ENCODE data around the gene KRT83.

Gene KRT83

DNA sequence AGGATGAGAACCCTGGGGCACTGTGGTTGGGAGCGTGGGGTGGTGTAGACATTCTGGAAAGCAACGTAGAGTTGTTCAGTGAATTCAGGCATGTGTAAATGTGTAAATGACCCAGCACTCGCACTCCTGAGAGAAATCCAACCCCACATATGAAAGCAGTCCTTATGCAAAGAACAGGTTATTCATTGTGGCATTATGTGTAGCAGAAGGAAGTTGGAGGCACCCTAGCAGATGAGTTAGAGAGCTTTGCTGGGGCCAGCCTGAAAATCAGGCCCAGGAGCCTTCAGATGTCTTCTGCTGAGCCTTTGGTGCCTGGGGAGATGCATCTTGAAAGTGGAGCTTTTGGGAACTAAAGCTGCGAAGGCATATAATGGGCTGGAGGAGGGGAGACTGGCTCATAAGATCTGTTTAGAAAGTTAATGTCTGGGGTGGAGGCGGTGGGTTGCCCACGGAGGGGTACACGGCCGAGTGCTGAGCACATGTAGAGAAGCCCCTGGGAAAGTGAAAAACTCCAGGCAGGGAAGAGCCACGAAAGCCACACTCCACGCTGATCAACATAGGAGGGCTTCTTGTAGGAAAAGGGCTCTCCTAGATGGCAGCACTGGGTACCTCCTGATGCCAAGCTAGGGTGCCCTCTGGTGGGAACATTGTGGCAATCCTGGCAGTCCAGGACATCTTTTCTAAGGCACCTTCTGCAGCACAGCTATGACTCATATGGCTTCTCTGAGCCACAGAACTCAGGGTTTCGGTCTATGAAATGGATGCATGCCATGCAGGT is 6.0 kb upstream of the KRT83 start:
- Mint-ChIP-seq H3K9me3 (no peaks in the 10 kb centered on the region), H3K4me3 (no peak overlapping the region), H3K4me1 (no peaks in the 10 kb centered on the region), H3K27me3 (ENCODE audit: low read depth, poor library complexity) (peaks cover 16% of the 10 kb centered on the region), H3K27ac (no peak overlapping the region), H3K36me3 (ENCODE audit: low read depth) (no peaks in the 10 kb centered on the region)
- TF ChIP-seq CTCF (IDR thresholded peaks at IDR 0.05) = peak; percentile 57
- peak; percentile 60 for DNase-seq

- Mint-ChIP-seq H3K27me3 (ENCODE audit: low read depth, poor library complexity) (peaks cover 19% of the 10 kb centered on the region), H3K36me3 (ENCODE audit: low read depth) (no peaks in the 10 kb centered on the region), H3K9me3 (no peaks in the 10 kb centered on the region), H3K27ac (no peak overlapping the region), H3K4me1 (no peaks in the 10 kb centered on the region), H3K4me3 (no peak overlapping the region)
- no peak for TF ChIP-seq CTCF (IDR thresholded peaks at IDR 0.05)
- DNase-seq = no peak
Measured at GRCh38 chr12:52324153-52324444, 2.9 kb upstream of the KRT83 start.

DNA sequence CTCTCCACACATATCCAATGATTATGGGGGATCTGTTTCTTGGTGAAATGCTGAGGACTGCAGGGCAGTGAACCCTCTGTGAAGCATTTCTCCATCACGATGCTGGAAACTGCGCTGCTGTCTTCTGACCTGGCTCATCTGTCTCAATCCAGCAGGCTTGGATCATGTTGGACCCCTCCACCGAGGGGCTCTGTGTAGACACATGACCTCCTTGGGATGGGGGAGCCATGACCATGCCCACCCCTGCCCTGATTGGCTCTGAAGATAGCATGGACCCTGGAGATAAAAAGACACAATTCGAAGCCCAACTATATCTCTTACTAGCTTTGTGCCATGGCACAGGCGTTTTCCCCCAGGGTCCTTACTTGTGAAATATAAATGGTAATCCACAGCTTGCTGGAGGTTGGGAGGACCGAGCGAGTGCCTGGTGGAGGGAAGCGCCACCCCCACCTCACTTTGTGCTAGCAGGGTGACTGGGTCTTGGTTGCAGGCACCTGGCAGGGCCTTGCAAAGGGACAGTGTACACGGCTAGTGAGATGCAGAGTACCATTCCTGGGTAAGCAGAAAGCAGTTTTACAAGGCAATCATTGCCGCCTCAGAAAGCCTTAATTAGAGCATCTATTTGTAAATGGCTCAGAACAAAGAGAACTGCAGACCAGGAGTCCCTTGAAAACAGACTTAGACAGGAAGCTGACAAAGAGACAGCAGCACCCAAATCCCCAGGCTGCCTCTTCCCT is 2.4 kb upstream of the KRT83 start:
- no peak for TF ChIP-seq CTCF (IDR thresholded peaks at IDR 0.05)
- Mint-ChIP-seq H3K4me3 (no peak overlapping the region), H3K36me3 (ENCODE audit: low read depth) (no peaks in the 10 kb centered on the region), H3K4me1 (no peaks in the 10 kb centered on the region), H3K9me3 (no peaks in the 10 kb centered on the region), H3K27me3 (ENCODE audit: low read depth, poor library complexity) (peaks cover 15% of the 10 kb centered on the region), H3K27ac (no peak overlapping the region)
- DNase-seq = no peak

GRCh38 chr12:52323001-52323400 is 1.8 kb upstream of the KRT83 start:
- H3K27me3 Mint-ChIP-seq (ENCODE audit: low read depth, poor library complexity) = peaks cover 15% of the 10 kb centered on the region
- H3K4me1 Mint-ChIP-seq = no peaks in the 10 kb centered on the region
- H3K9me3 Mint-ChIP-seq = no peaks in the 10 kb centered on the region
- TF ChIP-seq CTCF (IDR thresholded peaks at IDR 0.05) = no peak
- no peak for DNase-seq
- H3K27ac Mint-ChIP-seq = no peak overlapping the region
- H3K4me3 Mint-ChIP-seq = no peak overlapping the region
- H3K36me3 Mint-ChIP-seq (ENCODE audit: low read depth) = no peaks in the 10 kb centered on the region

DNA sequence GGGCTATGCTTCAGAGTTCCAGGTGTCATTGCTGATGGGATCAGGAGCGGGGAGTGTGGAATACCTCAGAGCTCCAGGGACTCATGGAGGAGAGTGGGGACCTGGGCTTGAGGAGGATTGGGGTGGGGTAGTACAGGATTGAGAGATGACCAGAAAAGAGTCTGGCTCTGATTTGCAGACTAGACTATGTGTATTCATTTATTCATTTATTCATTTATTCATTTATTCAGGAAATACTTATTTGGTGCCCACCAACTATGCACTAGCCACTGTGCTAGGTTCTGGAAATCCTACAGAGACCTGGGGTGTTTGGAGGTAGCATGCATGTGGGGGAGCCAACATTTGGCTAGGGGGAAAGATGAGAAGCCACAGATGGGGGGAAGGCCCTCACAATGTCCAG is 871 bp upstream of the KRT83 start:
- no peak overlapping the region for H3K27ac Mint-ChIP-seq
- H3K4me3 Mint-ChIP-seq = no peak overlapping the region
- H3K9me3 Mint-ChIP-seq = no peaks in the 10 kb centered on the region
- no peaks in the 10 kb centered on the region for H3K36me3 Mint-ChIP-seq (ENCODE audit: low read depth)
- no peak for DNase-seq
- TF ChIP-seq CTCF (IDR thresholded peaks at IDR 0.05) = no peak
- peaks cover 11% of the 10 kb centered on the region for H3K27me3 Mint-ChIP-seq (ENCODE audit: low read depth, poor library complexity)
- H3K4me1 Mint-ChIP-seq = no peaks in the 10 kb centered on the region

GRCh38 chr12:52321418-52321817 is 220 bp upstream of the KRT83 start:
- no peak overlapping the region for H3K27ac Mint-ChIP-seq
- peaks cover 11% of the 10 kb centered on the region for H3K27me3 Mint-ChIP-seq (ENCODE audit: low read depth, poor library complexity)
- no peak overlapping the region for H3K4me3 Mint-ChIP-seq
- no peaks in the 10 kb centered on the region for H3K9me3 Mint-ChIP-seq
- H3K36me3 Mint-ChIP-seq (ENCODE audit: low read depth) = no peaks in the 10 kb centered on the region
- no peak for DNase-seq
- no peaks in the 10 kb centered on the region for H3K4me1 Mint-ChIP-seq
- TF ChIP-seq CTCF (IDR thresholded peaks at IDR 0.05) = no peak

All from nephron progenitor cell (in vitro differentiated cells).